Common myeloid progenitor, CD34-positive (primary cell): ENCODE data around the gene PLEKHG4.

Experiments used
- CTCF ChIA-PET: fragments of 350-600 bp; sonication (Branson Sonifier 250); formaldehyde crosslinking; loops from one replicate; lab custom pipeline; 2021; ENCODE audit warnings: antibody characterized with exemption; lab: Charles Lee
- POLR2A ChIA-PET: fragments of 350-600 bp; sonication (Branson Sonifier 250); formaldehyde crosslinking; loops from one replicate; lab custom pipeline; 2021; ENCODE audit warnings: antibody characterized with exemption; lab: Charles Lee
- DNase-seq, 3 donors: peaks; one replicate each; pipeline versions ENCODE4 v3.0.0 to v3.0.0-alpha.2; 2013
- H3K27ac ChIP-seq, 2 experiments: 1 replicate in 1 of 2; 2 replicates in 1 of 2; pipeline ENCODE4 v1.7.0; 2013; ENCODE audit warnings: inconsistent platforms in 2 of 2, low read length in 2 of 2, mild to moderate bottlenecking in 2 of 2, low read depth in 1 of 2, moderate library complexity in 1 of 2; ENCODE audit not compliant: severe bottlenecking in 2 of 2, insufficient read depth in 1 of 2, poor library complexity in 1 of 2
- H3K27me3 ChIP-seq, 5 experiments: replicated peaks in 2 of 5; 1 replicate in 3 of 5; 2 replicates in 2 of 5; pipeline versions ENCODE4 v1.6.1 to v1.7.0; 2013; ENCODE audit warnings: low read length in 4 of 5, mild to moderate bottlenecking in 2 of 5, moderate library complexity in 2 of 5, inconsistent platforms in 1 of 5; ENCODE audit not compliant: insufficient read depth in 5 of 5, control insufficient read depth in 4 of 5
- H3K36me3 ChIP-seq, 4 experiments: 1 replicate in 2 of 4; 2 replicates in 2 of 4; pipeline versions ENCODE4 v1.6.1 to v1.7.0; 2013; ENCODE audit warnings: low read length in 3 of 4, control low read depth in 1 of 4, mild to moderate bottlenecking in 1 of 4; ENCODE audit not compliant: control insufficient read depth in 4 of 4, insufficient read depth in 4 of 4
- H3K4me1 ChIP-seq, 4 experiments: 1 replicate in 3 of 4; 2 replicates in 1 of 4; pipeline versions ENCODE4 v1.6.1 to v1.7.1; 2013; ENCODE audit warnings: low read length in 3 of 4, mild to moderate bottlenecking in 3 of 4, control low read depth in 1 of 4, inconsistent platforms in 1 of 4, moderate library complexity in 1 of 4; ENCODE audit not compliant: control insufficient read depth in 4 of 4, insufficient read depth in 4 of 4; ENCODE audit errors: control extremely low read depth in 1 of 4
- H3K4me3 ChIP-seq, 7 experiments: 1 replicate in 4 of 7; 2 replicates in 3 of 7; pipeline versions ENCODE4 v1.5.1 to v1.7.0; 2013; ENCODE audit warnings: mild to moderate bottlenecking in 7 of 7, low read length in 6 of 7, moderate library complexity in 6 of 7, inconsistent platforms in 2 of 7, low read depth in 2 of 7, control low read depth in 1 of 7; ENCODE audit not compliant: insufficient read depth in 4 of 7, control insufficient read depth in 1 of 7; ENCODE audit errors: extremely low read depth in 1 of 7
- H3K9me3 ChIP-seq, 5 experiments: 1 replicate in 4 of 5; 2 replicates in 1 of 5; pipeline versions ENCODE4 v1.6.1 to v1.7.1; 2013; ENCODE audit warnings: low read length in 4 of 5, mild to moderate bottlenecking in 2 of 5, inconsistent platforms in 1 of 5, low read depth in 1 of 5, moderate library complexity in 1 of 5; ENCODE audit not compliant: control insufficient read depth in 4 of 5, insufficient read depth in 2 of 5; ENCODE audit errors: control extremely low read depth in 1 of 5
- WGBS: methylation state at CpG from one replicate; pipeline ENCODE4 v1.1.5; 2013; ENCODE audit not compliant: insufficient coverage; 5-methylcytosine and 5-hydroxymethylcytosine counted together

Gene PLEKHG4

GRCh38 chr16:67235816-67236562, 43.3 kb upstream of the PLEKHG4 start:
- 98% methylated on average over 17 of the region's 17 CpGs for WGBS
- DNase-seq = peak in 1 of 3 donors; percentile 23
- Histone ChIP-seq H3K4me1 (peaks cover 0 to 6% (median under 1%) of the 10 kb centered on the region in 4 experiments), H3K9me3 (no peaks in the 10 kb centered on the region), H3K4me3 (no peak overlapping the region), H3K27ac (no peak overlapping the region), H3K36me3 (peaks cover 17 to 78% (median 58%) of the 10 kb centered on the region in 4 experiments), H3K27me3 (no peaks in the 10 kb centered on the region)
- ChIA-PET CTCF (interaction anchor here (0.9 to 10.7 kb wide), 3 partner anchors 9 to 43 kb away, joined by 3 to 108 read pairs (median 4); partner anchors contain the start of genes FHOD1, SLC9A5 and TMEM208), POLR2A (no interaction called here)

- H3K9me3 ChIP-seq = no peaks in the 10 kb centered on the region
- H3K27ac ChIP-seq = no peak overlapping the region
- peak; percentile 67 to 80 (median 75) for DNase-seq
- peaks cover 0 to 14% (median 6%) of the 10 kb centered on the region in 4 experiments for H3K4me1 ChIP-seq
- H3K4me3 ChIP-seq = no peak overlapping the region
- no peaks in the 10 kb centered on the region for H3K27me3 ChIP-seq
- ChIA-PET CTCF (interaction anchor here (0.9 to 10.7 kb wide), 4 partner anchors 9 to 43 kb away, joined by 3 to 108 read pairs (median 6); partner anchors contain the start of genes FHOD1, SLC9A5 and TMEM208), POLR2A (interaction anchor here (1.9 kb wide), 1 partner anchor 9 kb away, joined by 5 read pairs; no protein-coding TSS in a partner anchor)
- peaks cover 17 to 74% (median 51%) of the 10 kb centered on the region in 4 experiments for H3K36me3 ChIP-seq
- 95% methylated on average over 30 of the region's 50 CpGs for WGBS
Measured at GRCh38 chr16:67236563-67237395, 42.6 kb upstream of the PLEKHG4 start.

DNA sequence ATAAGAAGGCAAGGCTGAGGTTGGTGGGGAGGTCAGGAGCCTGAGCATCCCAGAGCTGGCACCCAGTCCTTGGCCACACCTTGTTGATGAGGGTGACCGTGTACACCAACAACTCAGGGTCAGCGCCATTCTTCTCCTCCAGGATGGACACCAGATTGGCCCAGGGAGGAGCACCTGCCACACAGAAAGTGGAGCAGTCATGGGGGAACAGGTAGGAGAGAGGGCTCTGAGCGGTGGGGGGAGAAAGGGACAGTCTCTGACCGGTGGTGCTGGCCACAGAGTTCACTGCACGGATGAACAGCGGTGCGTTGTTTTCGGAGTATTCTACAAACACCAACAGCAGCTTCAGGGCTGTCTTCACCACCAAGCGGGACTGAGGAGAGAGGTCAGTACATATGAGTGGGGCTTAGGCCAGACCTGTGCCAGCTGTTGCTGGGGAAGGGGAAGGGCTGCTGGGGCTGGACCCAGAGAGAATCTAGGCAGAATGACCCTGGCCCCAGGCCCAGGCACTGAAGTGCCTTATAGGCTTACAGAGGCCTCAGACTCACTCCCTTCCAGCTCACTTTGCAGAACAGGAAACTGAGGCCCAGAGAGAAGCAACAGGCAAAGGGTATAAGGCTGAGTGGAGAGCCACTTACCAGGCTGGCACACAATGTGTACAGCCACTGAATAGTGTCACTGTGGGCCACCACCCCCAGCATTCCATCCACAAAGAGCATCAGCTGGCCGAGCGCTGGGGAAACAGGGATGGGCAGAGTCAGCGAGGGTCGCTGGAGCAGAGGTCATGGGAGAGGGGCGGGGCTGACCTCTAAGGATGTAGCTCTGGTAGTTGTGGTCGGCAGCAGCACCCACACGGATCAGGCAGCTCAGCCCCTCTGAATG, 41.7 kb upstream of the PLEKHG4 start:
- no peak overlapping the region for H3K27ac ChIP-seq
- 94% methylated on average over 12 of the region's 16 CpGs for WGBS
- ChIA-PET POLR2A (interaction anchor here (1.9 kb wide), 2 partner anchors 8 to 10 kb away, joined by 5 read pairs; partner anchors contain the start of gene TMEM208), CTCF (interaction anchor here (1.0 to 2.3 kb wide), 3 partner anchors 8 to 10 kb away, joined by 3 to 9 read pairs (median 9); partner anchors contain the start of genes FHOD1, SLC9A5 and TMEM208)
- DNase-seq = no peak
- peaks cover under 1 to 22% (median 11%) of the 10 kb centered on the region in 4 experiments for H3K4me1 ChIP-seq
- no peak overlapping the region for H3K4me3 ChIP-seq
- peaks cover 17 to 73% (median 49%) of the 10 kb centered on the region in 4 experiments for H3K36me3 ChIP-seq
- H3K27me3 ChIP-seq = no peaks in the 10 kb centered on the region
- H3K9me3 ChIP-seq = no peaks in the 10 kb centered on the region

- Histone ChIP-seq H3K4me3 (no peak overlapping the region), H3K4me1 (peaks cover 7 to 26% (median 15%) of the 10 kb centered on the region in 4 experiments), H3K36me3 (peaks cover 17 to 75% (median 47%) of the 10 kb centered on the region in 4 experiments), H3K27me3 (no peaks in the 10 kb centered on the region), H3K27ac (no peak overlapping the region), H3K9me3 (no peaks in the 10 kb centered on the region)
- POLR2A ChIA-PET = interaction anchor here (1.9 kb wide), 2 partner anchors 8 to 11 kb away, joined by 5 read pairs; partner anchors contain the start of gene TMEM208
- no CpG with 5 or more reads among the region's 3 CpGs for WGBS
- no peak for DNase-seq
- CTCF ChIA-PET = interaction anchor here (1.0 to 2.3 kb wide), 3 partner anchors 9 to 10 kb away, joined by 3 to 9 read pairs (median 9); partner anchors contain the start of genes FHOD1, SLC9A5 and TMEM208
Measured at GRCh38 chr16:67238278-67238575, 41.1 kb upstream of the PLEKHG4 start.

- H3K36me3 ChIP-seq = peaks cover 17 to 69% (median 42%) of the 10 kb centered on the region in 4 experiments
- 98% methylated on average over 7 of the region's 9 CpGs for WGBS
- POLR2A ChIA-PET = interaction anchor here (1.9 kb wide), 1 partner anchor 12 kb away, joined by 5 read pairs; the partner anchor contains the start of gene TMEM208
- H3K27ac ChIP-seq = no peak overlapping the region
- peaks cover 12 to 33% (median 22%) of the 10 kb centered on the region in 4 experiments for H3K4me1 ChIP-seq
- H3K9me3 ChIP-seq = no peaks in the 10 kb centered on the region
- no peaks in the 10 kb centered on the region for H3K27me3 ChIP-seq
- CTCF ChIA-PET = interaction anchor here (0.6 to 2.5 kb wide), 8 partner anchors 8 to 54 kb away, joined by 3 to 9 read pairs (median 5); partner anchors contain the start of genes FHOD1, SLC9A5 and TMEM208
- H3K4me3 ChIP-seq = no peak overlapping the region
- no peak for DNase-seq
Measured at GRCh38 chr16:67238806-67239470, 40.4 kb upstream of the PLEKHG4 start.
